H1 (cell line): ENCODE data around the gene GTF2IRD1. TPM values are rescaled to one million over a fixed set of nuclear protein-coding genes. Genes with fewer than 3 reads are reported as not detected.

Experiments
- CTCF ChIA-PET: fragments of 300-600 bp; sonication (Branson Sonifier 250); formaldehyde crosslinking; loops from one replicate; lab custom pipeline; 2021; ENCODE audit not compliant: partially characterized antibody; lab: Charles Lee
- POLR2A ChIA-PET: fragments of 300-600 bp; sonication (Branson Sonifier 250); formaldehyde crosslinking; loops from one replicate; lab custom pipeline; 2021; ENCODE audit warnings: inconsistent platforms; ENCODE audit not compliant: partially characterized antibody; lab: Charles Lee
- DNase-seq, 2 experiments: peaks; one replicate each; pipeline versions ENCODE4 v3.0.0 to v3.0.0-alpha.2; 2010 to 2022; ENCODE audit warnings: low spot score in 2 of 2, low read depth in 1 of 2, mixed read lengths in 1 of 2
- FAIRE-seq: peaks from 2 replicates; lab custom pipeline; 2011; peaks lifted over from hg19 to GRCh38; lab: Jason Lieb, UNC
- H2AFZ ChIP-seq: 2 replicates; pipeline ENCODE4 v1.8.1; 2012; ENCODE audit warnings: low read length, inconsistent platforms
- H2AK5ac ChIP-seq: 2 replicates; pipeline ENCODE4 v1.6.1; 2013; ENCODE audit warnings: low read depth, low read length
- H2BK120ac ChIP-seq: replicated peaks from 2 replicates; pipeline ENCODE3; 2013; ENCODE audit warnings: low read depth, low read length, inconsistent platforms
- H2BK12ac ChIP-seq: 2 replicates; pipeline ENCODE4 v1.6.1; 2013; ENCODE audit warnings: low read depth, low read length
- H2BK15ac ChIP-seq: 2 replicates; pipeline ENCODE4 v1.6.1; 2013; ENCODE audit warnings: low read length
- H2BK20ac ChIP-seq: 2 replicates; pipeline ENCODE4 v1.6.1; 2013; ENCODE audit warnings: low read length
- H2BK5ac ChIP-seq: 2 replicates; pipeline ENCODE4 v1.6.1; 2013; ENCODE audit warnings: low read depth, low read length
- H3K14ac ChIP-seq: 2 replicates; pipeline ENCODE4 v1.6.1; 2013; ENCODE audit warnings: inconsistent platforms; ENCODE audit not compliant: insufficient read length
- H3K18ac ChIP-seq: 2 replicates; pipeline ENCODE4 v1.6.1; 2013; ENCODE audit warnings: low read length; ENCODE audit errors: extremely low read depth
- H3K23ac ChIP-seq: 2 replicates; pipeline ENCODE4 v1.6.1; 2013; ENCODE audit warnings: inconsistent platforms; ENCODE audit not compliant: insufficient read length
- H3K23me2 ChIP-seq: 2 replicates; pipeline ENCODE4 v1.6.1; 2013; ENCODE audit warnings: low read depth, low read length
- H3K27ac ChIP-seq: 2 replicates; pipeline ENCODE4 v1.6.1; 2011; ENCODE audit warnings: low read depth, low read length, inconsistent platforms
- H3K27me3 ChIP-seq, 4 experiments: replicated peaks in 1 of 4; 1 replicate in 1 of 4; 2 replicates in 3 of 4; pipeline versions ENCODE4 v1.6.1 to v1.8.1; 2011 to 2013; ENCODE audit warnings: low read length in 3 of 4, mild to moderate bottlenecking in 3 of 4, inconsistent platforms in 2 of 4, mixed read lengths in 2 of 4, moderate library complexity in 1 of 4; ENCODE audit not compliant: control insufficient read depth in 3 of 4, insufficient read depth in 3 of 4; ENCODE audit errors: extremely low read depth in 1 of 4
- H3K36me3 ChIP-seq, 4 experiments: 2 replicates each; pipeline versions ENCODE4 v1.6.1 to v1.8.1; 2011 to 2013; ENCODE audit warnings: mild to moderate bottlenecking in 4 of 4, low read length in 3 of 4, moderate library complexity in 2 of 4, control low read depth in 1 of 4, inconsistent platforms in 1 of 4; ENCODE audit not compliant: insufficient read depth in 4 of 4, control insufficient read depth in 2 of 4
- H3K4ac ChIP-seq: replicated peaks from 2 replicates; pipeline ENCODE3; 2013; ENCODE audit warnings: low read length, low read depth, mixed read lengths, inconsistent platforms; ENCODE audit not compliant: insufficient read length
- H3K4me1 ChIP-seq, 4 experiments: replicated peaks in 1 of 4; 1 replicate in 1 of 4; 2 replicates in 3 of 4; pipeline versions ENCODE4 v1.6.1 to v1.8.1; 2011 to 2013; ENCODE audit warnings: low read length in 3 of 4, inconsistent platforms in 2 of 4, mixed read lengths in 1 of 4; ENCODE audit not compliant: insufficient read depth in 4 of 4, control insufficient read depth in 3 of 4
- H3K4me2 ChIP-seq, 2 experiments: 2 replicates each; pipeline versions ENCODE4 v1.6.1 to v1.8.1; 2011 to 2013; ENCODE audit warnings: low read depth in 2 of 2, low read length in 2 of 2, control low read depth in 1 of 2, inconsistent platforms in 1 of 2, mild to moderate bottlenecking in 1 of 2; ENCODE audit not compliant: insufficient read depth in 1 of 2
- H3K4me3 ChIP-seq, 4 experiments: fragments of 200-600, 300-600 bp in 1 of 4; sonication (generic), shearing (Covaris generic), sonication (Bioruptor Twin) in 1 of 4; 2 replicates each; pipeline versions ENCODE4 v1.5.1 to v1.8.1; 2011 to 2016; ENCODE audit warnings: low read length in 4 of 4, low read depth in 3 of 4, control low read depth in 2 of 4, inconsistent platforms in 2 of 4, mild to moderate bottlenecking in 2 of 4, mixed read lengths in 1 of 4, moderate library complexity in 1 of 4; ENCODE audit not compliant: insufficient read depth in 2 of 4; ENCODE audit errors: extremely low read depth in 1 of 4
- H3K56ac ChIP-seq: replicated peaks from 2 replicates; pipeline ENCODE3; 2013; ENCODE audit warnings: low read depth, mild to moderate bottlenecking, mixed read lengths, low read length, inconsistent platforms; ENCODE audit not compliant: insufficient read length
- H3K79me1 ChIP-seq: 2 replicates; pipeline ENCODE4 v1.6.1; 2013; ENCODE audit warnings: low read depth, low read length, control low read depth
- H3K79me2 ChIP-seq, 2 experiments: 2 replicates each; pipeline versions ENCODE4 v1.6.1 to v1.8.1; 2012 to 2013; ENCODE audit warnings: low read length in 2 of 2, mild to moderate bottlenecking in 2 of 2, inconsistent platforms in 1 of 2; ENCODE audit not compliant: insufficient read depth in 2 of 2, control insufficient read depth in 1 of 2
- H3K9ac ChIP-seq, 4 experiments: replicated peaks in 1 of 4; 1 replicate in 1 of 4; 2 replicates in 3 of 4; pipeline versions ENCODE4 v1.6.1 to v1.8.1; 2011 to 2013; ENCODE audit warnings: low read depth in 3 of 4, low read length in 3 of 4, control low read depth in 2 of 4, mild to moderate bottlenecking in 2 of 4, moderate library complexity in 2 of 4, inconsistent platforms in 1 of 4; ENCODE audit errors: extremely low read depth in 1 of 4
- H3K9me3 ChIP-seq, 2 experiments: 2 replicates each; pipeline versions ENCODE4 v1.6.1 to v1.8.1; 2012 to 2013; ENCODE audit warnings: mild to moderate bottlenecking in 2 of 2, moderate library complexity in 2 of 2, control low read depth in 1 of 2, inconsistent platforms in 1 of 2, low read depth in 1 of 2, low read length in 1 of 2, mixed read lengths in 1 of 2; ENCODE audit not compliant: insufficient read depth in 2 of 2
- H4K20me1 ChIP-seq, 2 experiments: replicated peaks in 1 of 2; 2 replicates each; pipeline versions ENCODE3 to v1.8.1; 2011 to 2013; ENCODE audit warnings: inconsistent platforms in 2 of 2, low read length in 2 of 2, mild to moderate bottlenecking in 1 of 2; ENCODE audit not compliant: insufficient read depth in 2 of 2, control insufficient read depth in 1 of 2
- H4K5ac ChIP-seq: 2 replicates; pipeline ENCODE4 v1.6.1; 2013; ENCODE audit warnings: low read length, low read depth, mixed read lengths, inconsistent platforms; ENCODE audit not compliant: insufficient read length
- H4K8ac ChIP-seq: 2 replicates; pipeline ENCODE4 v1.8.0; 2013; ENCODE audit warnings: mild to moderate bottlenecking, moderate library complexity, low read length, inconsistent platforms; ENCODE audit not compliant: insufficient read depth; ENCODE audit errors: extremely low read depth
- H4K91ac ChIP-seq: replicated peaks from 2 replicates; pipeline ENCODE3; 2013; ENCODE audit warnings: low read length, mixed read lengths, inconsistent platforms; ENCODE audit not compliant: insufficient read length
- ATF3 ChIP-seq: IDR thresholded peaks from 2 replicates; pipeline ENCODE4 v1.6.1; 2011; ENCODE audit warnings: low read depth, mild to moderate bottlenecking, low read length; ENCODE audit not compliant: insufficient read depth
- CBX8 ChIP-seq: fragments of 300-800, 300-1000 bp; sonication (generic); IDR thresholded peaks from 2 replicates; pipeline ENCODE4 v1.7.1; 2016; ENCODE audit warnings: low read depth, low read length, borderline replicate concordance
- CEBPB ChIP-seq: IDR thresholded peaks from 2 replicates; pipeline ENCODE4 v1.6.1; 2012; ENCODE audit warnings: low read depth, low read length
- KDM1A ChIP-seq: fragments of 200-600, 300-600 bp; sonication (generic); IDR thresholded peaks from 2 replicates; pipeline ENCODE4 v1.7.1; 2016; ENCODE audit warnings: mild to moderate bottlenecking, low read length, borderline replicate concordance
- KDM5A ChIP-seq: fragments of 200-600 bp; IDR thresholded peaks from 2 replicates; pipeline ENCODE4 v1.7.1; 2012; ENCODE audit warnings: mild to moderate bottlenecking, low read length, inconsistent platforms, mixed read lengths
- PHF8 ChIP-seq: fragments of 200-600 bp; sonication (generic); conservative IDR thresholded peaks from 2 replicates; pipeline ENCODE4 v1.7.1; 2012; ENCODE audit warnings: low read depth, mild to moderate bottlenecking, inconsistent platforms, low read length, moderate library complexity
- RFX5 ChIP-seq: IDR thresholded peaks from 2 replicates; pipeline ENCODE4 v1.6.1; 2011; ENCODE audit warnings: low read depth, low read length, improper control_type of control experiment, borderline replicate concordance
- SIRT6 ChIP-seq: IDR thresholded peaks from one replicate; pipeline ENCODE4 v1.7.1; 2012; ENCODE audit warnings: low read length, inconsistent platforms
- SIX5 ChIP-seq: IDR thresholded peaks from 2 replicates; pipeline ENCODE4 v1.6.1; 2011; ENCODE audit warnings: mild to moderate bottlenecking, low read depth, low read length
- SP1 ChIP-seq: IDR thresholded peaks from 2 replicates; pipeline ENCODE4 v1.6.1; 2011; ENCODE audit warnings: low read depth, low read length
- SUZ12 ChIP-seq: fragments of 200-600 bp; sonication (generic); IDR thresholded peaks from 2 replicates; pipeline ENCODE4 v1.6.1; 2012; ENCODE audit warnings: mild to moderate bottlenecking, inconsistent platforms, low read length, moderate library complexity, mixed read lengths
- YY1 ChIP-seq: IDR thresholded peaks from 2 replicates; pipeline ENCODE4 v1.6.1; 2011; ENCODE audit warnings: low read depth, mild to moderate bottlenecking, low read length
- ZNF274 ChIP-seq: IDR thresholded peaks from 2 replicates; pipeline ENCODE4 v1.7.0; 2012; ENCODE audit warnings: low read length, borderline replicate concordance; ENCODE audit errors: extremely low read depth
- WGBS, 2 experiments: shearing (Covaris generic) in 1 of 2; methylation state at CpG; one replicate each; pipeline versions ENCODE4 v1.1.6 to v1.1.7; 2013 to 2015; ENCODE audit warnings: low lambda C conversion rate in 2 of 2, mixed read lengths in 2 of 2, inconsistent platforms in 1 of 2, low coverage in 1 of 2, missing lambda C conversion rate in 1 of 2; ENCODE audit not compliant: insufficient replicate concordance in 2 of 2, insufficient coverage in 1 of 2, insufficient read length in 1 of 2; ENCODE audit errors: extremely low coverage in 1 of 2, missing lambda C conversion rate in 1 of 2; 5-methylcytosine and 5-hydroxymethylcytosine counted together
- polyA plus RNA-seq, 7 experiments: library from polyadenylated mRNA; depleted of rRNA in 3 of 7; stranded (reverse) in 5 of 7; unstranded in 2 of 7; fragments of >200 nt in 5 of 7; fragments of 200-250 nt in 2 of 7; gene quantifications; 1 replicate in 5 of 7; 2 replicates in 1 of 7; 4 replicates in 1 of 7; pipeline versions ENCODE4 v1.2.1 to v1.2.3, GENCODE V29; 2011 to 2013; ENCODE audit warnings: missing spikeins in 2 of 7, mixed read lengths in 2 of 7
- total RNA-seq: library from RNA; stranded (reverse); fragmentation: NEBNext Ultra II Directional; extraction: Animal tissue kit (Norgen Biotek cat#: 25700); gene quantifications from 2 replicates; pipeline ENCODE4 v1.2.1, GENCODE V29; 2021

Gene GTF2IRD1
- total and polyA plus RNA-seq, 2 of the 8 experiments (the other 6 are each of a cell fraction or from before 2014, with no cell fraction given): 27.4 to 45.4 TPM

DNA sequence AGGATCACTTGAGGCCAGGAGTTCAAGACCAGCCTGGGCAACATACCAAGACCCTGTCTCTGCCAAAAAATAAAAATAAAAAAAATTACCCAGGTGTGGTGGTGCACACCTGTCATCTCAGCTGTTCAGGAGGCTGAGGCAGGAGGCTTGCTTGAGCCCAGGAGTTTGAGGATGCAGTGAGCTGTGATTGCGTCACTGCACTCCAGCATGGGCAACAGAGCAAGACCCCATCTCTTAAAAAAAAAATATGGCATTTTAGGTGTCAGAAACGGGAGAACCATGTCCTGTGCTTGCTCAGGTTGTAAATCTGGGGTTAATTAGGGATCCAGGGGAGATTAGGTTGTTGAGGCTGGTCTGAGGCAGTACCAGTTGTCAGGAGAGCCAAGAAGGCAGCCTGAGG is 64.9 kb downstream of the GTF2IRD1 start:
- H3K27me3 ChIP-seq: no peaks in the 10 kb centered on the region
- no peak overlapping the region for H3K4me3 ChIP-seq
- H3K23ac ChIP-seq: no peak overlapping the region
- ChIA-PET POLR2A (interaction anchor here (0.8 kb wide), 1 partner anchor 11 kb away, joined by 3 read pairs; no protein-coding TSS in a partner anchor), CTCF (interaction anchor here (0.6 to 1.5 kb wide), 4 partner anchors 9 to 224 kb away, joined by 3 to 4 read pairs (median 4); no protein-coding TSS in a partner anchor)
- H3K56ac ChIP-seq: no peak overlapping the region
- no peak overlapping the region for H3K4me2 ChIP-seq
- H3K79me1 ChIP-seq: no peaks in the 10 kb centered on the region
- no peak overlapping the region for H2BK12ac ChIP-seq
- no peak overlapping the region for H3K27ac ChIP-seq
- H2BK120ac ChIP-seq: no peak overlapping the region
- FAIRE-seq: no peak
- H3K4me1 ChIP-seq: no peaks in the 10 kb centered on the region
- no peak overlapping the region for H3K9ac ChIP-seq
- no peaks in the 10 kb centered on the region for H3K23me2 ChIP-seq
- H4K5ac ChIP-seq: no peak overlapping the region
- H4K20me1 ChIP-seq: peaks cover 0 to 3% of the 10 kb centered on the region in 2 experiments
- no peak overlapping the region for H2AK5ac ChIP-seq
- peaks cover 4 to 43% (median 29%) of the 10 kb centered on the region in 4 experiments; a peak in 7 of 8 replicates for H3K36me3 ChIP-seq
- H2AFZ ChIP-seq: no peak overlapping the region
- H4K91ac ChIP-seq: no peak overlapping the region
- no peak for DNase-seq
- no peaks in the 10 kb centered on the region for H3K9me3 ChIP-seq
- 100% methylated on average over 2 of the region's 2 CpGs; no CpG with 5 or more reads in 1 of the 2 experiments for WGBS, 2 experiments
- no peak overlapping the region for H2BK15ac ChIP-seq
- H3K79me2 ChIP-seq: no peaks in the 10 kb centered on the region
- H3K18ac ChIP-seq: no peak overlapping the region
- H3K14ac ChIP-seq: no peak overlapping the region
- 0 out of 2 replicates have a peak overlapping the region, but pooled peaks have one; percentile 63 for H4K8ac ChIP-seq
- H3K4ac ChIP-seq: no peak overlapping the region
- H2BK5ac ChIP-seq: no peak overlapping the region
- TF ChIP-seq KDM1A: no peak
- TF ChIP-seq KDM5A: no peak
- TF ChIP-seq SUZ12: no peak
- TF ChIP-seq ZNF274: no peak
- TF ChIP-seq RFX5: no peak
- no peak for TF ChIP-seq SIX5
- no peak for TF ChIP-seq YY1
- TF ChIP-seq PHF8: no peak
- TF ChIP-seq ATF3: no peak
- TF ChIP-seq CEBPB: no peak
- no peak for TF ChIP-seq SP1
- no peak for TF ChIP-seq SIRT6
- no peak for TF ChIP-seq CBX8
- H2BK20ac ChIP-seq: no peak overlapping the region
